Right forelimb (tissue), 1 donor: ENCODE data around the gene SENP3.
"Not testable (repeated sequence)": the region's sequence is repeated elsewhere in the genome, so short reads cannot be mapped to it uniquely, and the experiment has no call there.

Source experiments
- DNase-seq: peaks from one replicate; pipeline ENCODE4 v3.0.0-alpha.2; 2018

Gene SENP3

DNA sequence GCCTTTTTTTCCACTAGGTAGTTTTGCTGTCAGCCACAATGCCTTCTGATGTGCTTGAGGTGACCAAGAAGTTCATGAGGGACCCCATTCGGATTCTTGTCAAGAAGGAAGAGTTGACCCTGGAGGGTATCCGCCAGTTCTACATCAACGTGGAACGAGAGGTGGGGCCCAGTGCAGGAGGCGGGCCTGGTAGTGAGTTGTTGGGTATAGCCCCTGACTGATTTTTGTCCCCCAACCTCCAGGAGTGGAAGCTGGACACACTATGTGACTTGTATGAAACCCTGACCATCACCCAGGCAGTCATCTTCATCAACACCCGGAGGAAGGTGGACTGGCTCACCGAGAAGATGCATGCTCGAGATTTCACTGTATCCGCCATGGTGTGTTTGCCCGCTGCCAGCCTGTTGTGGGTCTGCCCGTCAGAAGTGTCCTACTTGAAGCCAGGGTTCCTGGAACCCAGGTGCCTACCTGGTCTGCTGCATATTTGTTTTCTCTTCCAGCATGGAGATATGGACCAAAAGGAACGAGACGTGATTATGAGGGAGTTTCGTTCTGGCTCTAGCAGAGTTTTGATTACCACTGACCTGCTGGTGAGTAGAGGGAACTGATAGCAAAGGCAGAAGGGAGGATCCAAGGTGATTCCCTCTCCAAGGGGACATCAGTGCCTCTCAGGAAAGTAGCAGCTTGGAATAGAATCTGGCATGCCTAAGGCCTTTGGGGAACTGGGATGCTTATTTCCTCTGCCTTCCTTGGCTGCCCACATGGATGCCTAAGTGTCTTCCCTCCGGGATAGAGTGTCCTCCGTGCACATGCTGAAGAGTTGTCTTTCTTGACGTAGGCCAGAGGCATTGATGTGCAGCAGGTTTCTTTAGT is 15.8 kb downstream of the SENP3 start:
- DNase-seq, result no peak

GRCh38 chr17:7579001-7579833 is 17.5 kb downstream of the SENP3 start, which contains the start of gene CD68:
CD68 (plus strand) TSS chr17:7579638; CDS start chr17:7579678, 40 bp downstream.
- peak; percentile 70 for DNase-seq

DNA sequence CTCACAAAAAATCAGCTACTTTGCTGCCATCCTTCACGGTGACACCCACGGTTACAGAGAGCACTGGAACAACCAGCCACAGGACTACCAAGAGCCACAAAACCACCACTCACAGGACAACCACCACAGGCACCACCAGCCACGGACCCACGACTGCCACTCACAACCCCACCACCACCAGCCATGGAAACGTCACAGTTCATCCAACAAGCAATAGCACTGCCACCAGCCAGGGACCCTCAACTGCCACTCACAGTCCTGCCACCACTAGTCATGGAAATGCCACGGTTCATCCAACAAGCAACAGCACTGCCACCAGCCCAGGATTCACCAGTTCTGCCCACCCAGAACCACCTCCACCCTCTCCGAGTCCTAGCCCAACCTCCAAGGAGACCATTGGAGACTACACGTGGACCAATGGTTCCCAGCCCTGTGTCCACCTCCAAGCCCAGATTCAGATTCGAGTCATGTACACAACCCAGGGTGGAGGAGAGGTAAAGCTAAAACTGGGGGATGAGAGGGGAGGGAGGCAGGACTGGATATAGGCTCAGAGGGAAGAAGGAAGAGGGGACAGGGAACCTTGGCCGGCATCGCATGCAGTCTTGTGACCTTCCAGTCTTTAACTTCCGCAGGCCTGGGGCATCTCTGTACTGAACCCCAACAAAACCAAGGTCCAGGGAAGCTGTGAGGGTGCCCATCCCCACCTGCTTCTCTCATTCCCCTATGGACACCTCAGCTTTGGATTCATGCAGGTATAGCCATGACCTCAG is 18.3 kb downstream of the SENP3 start:
- no peak for DNase-seq

DNA sequence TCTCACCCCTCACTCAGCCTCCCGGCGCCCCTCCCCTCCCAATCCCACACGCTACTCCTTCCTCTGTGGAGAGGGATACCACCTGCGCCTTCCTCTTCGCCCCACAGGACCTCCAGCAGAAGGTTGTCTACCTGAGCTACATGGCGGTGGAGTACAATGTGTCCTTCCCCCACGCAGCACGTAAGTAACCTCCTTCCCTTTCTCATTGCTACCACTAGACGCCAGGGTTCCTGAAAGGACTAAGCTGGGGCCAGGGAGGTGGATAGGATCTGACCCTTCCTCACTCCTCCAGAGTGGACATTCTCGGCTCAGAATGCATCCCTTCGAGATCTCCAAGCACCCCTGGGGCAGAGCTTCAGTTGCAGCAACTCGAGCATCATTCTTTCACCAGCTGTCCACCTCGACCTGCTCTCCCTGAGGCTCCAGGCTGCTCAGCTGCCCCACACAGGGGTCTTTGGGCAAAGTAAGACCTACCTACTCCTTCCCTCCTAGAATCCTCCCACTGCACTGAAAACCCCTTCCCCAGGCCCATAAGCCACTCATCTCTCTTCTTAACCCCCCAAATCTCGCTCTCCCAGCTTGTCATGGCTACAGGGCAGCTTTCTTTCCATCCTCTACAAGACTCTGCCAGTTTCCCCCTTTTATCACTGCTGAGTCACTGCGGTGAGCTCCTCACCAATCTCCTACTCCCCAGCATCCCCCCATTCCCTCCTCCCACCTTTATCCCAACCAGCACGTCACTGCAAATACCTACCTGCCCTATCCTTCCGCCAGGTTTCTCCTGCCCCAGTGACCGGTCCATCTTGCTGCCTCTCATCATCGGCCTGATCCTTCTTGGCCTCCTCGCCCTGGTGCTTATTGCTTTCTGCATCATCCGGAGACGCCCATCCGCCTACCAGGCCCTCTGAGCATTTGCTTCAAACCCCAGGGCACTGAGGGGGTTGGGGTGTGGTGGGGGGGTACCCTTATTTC is 19.2 kb downstream of the SENP3 start:
- peak; percentile 40 for DNase-seq

DNA sequence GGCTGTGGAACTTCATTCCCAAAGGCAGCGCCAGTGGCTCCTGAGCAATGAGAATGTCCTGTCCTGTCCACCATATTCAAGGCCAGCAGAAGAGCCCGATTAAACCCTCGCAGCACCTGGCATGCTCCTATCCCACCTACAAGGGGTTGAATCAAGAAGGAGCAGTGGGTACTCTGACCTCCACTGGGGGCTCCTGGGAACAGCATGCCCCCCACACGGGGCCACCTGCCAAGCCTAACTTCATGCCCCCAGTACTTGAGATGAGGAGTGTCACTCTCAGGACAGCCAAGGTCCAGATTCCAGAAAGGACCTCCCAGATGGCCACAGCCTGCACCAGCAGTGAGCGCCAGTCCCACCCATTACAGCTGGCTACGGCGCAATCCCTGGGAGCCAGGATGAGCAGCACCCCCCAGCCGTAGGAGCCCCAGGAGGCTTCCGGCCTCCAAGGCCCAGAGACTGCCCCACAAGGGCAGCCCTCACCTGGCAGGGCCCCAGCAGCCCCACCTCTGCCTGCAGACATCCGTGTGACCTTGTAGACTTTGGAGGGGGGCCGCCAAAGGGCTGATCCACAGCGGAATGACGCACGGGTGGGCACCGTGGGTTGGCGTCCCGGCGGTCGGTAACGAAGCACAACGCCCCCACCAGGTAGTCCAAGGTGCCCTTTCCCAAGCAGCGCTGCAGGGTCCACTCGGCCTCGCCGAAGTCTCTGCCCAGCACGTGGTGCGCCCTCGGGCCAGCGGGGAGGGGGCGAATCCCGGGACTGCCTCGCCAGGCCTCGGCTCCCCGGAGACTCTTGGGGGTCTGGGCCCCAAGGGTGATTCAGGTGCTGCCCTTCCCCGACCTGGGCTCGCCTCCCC is 20.9 kb downstream of the SENP3 start:
- DNase-seq, result no peak

GRCh38 chr17:7583253-7584109 is 21.8 kb downstream of the SENP3 start, which contains the start of gene MPDU1:
MPDU1 (plus strand) TSS chr17:7583852; CDS start chr17:7583863, 11 bp downstream.
- peak; percentile 99 for DNase-seq

DNA sequence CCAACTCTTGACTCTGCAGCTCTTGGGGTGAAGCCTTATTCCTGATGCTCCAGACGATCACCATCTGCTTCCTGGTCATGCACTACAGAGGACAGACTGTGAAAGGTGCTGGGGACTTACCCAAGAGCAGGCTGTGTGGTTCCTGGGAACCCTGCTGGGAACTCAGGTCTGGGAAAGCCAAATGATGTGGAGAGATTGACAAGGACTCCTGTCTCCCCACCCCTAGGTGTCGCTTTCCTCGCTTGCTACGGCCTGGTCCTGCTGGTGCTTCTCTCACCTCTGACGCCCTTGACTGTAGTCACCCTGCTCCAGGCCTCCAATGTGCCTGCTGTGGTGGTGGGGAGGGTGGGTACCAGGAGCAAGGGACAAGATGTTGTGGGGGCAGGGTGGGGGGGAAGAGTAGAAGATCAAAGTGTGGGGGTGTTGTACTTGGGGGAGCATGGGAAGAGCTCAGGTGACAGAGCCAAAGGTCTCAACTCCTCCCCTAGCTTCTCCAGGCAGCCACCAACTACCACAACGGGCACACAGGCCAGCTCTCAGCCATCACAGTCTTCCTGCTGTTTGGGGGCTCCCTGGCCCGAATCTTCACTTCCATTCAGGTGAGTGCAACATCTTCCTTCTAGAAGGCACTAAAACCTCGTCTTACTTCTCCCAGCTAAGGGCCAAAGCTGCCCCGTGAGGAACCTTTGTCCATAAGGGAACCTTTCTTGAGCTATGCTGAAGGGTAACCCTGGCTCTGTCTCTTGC is 25.1 kb downstream of the SENP3 start:
- no peak for DNase-seq

DNA sequence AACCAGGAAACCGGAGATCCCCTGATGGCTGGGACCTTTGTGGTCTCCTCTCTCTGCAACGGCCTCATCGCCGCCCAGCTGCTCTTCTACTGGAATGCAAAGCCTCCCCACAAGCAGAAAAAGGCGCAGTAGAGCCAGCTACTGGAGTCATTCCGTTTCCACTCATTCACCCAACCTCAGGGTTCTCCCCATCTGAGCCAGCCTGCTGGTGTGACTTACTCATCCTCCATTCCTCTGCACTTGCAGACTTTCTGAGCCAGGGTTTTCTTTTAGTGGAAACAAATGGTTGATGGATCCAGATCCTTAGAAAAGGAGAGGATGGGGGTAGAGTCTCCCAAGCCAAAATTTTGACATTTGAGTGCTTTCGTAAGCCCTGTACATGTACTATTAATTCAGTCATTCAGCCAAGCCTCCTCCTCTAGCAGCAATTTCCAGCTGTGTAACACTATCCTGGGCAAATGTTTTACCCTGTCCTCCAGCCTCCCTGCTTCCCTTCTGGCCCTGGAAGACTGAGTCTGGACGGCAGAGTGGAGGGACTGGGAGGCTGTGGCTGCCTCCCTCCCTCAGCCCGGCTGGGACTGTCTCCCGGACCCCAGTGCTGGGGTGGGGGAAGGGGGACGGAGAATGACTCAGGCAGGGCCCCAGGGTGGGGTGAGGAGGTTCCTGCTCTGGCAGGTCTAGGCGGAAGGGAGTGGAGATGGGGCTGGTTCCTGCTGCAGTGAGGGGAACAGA is 25.9 kb downstream of the SENP3 start:
- DNase-seq, result peak; percentile 49

GRCh38 chr17:7588553-7589203 is 27.0 kb downstream of the SENP3 start:
- no peak for DNase-seq

DNA sequence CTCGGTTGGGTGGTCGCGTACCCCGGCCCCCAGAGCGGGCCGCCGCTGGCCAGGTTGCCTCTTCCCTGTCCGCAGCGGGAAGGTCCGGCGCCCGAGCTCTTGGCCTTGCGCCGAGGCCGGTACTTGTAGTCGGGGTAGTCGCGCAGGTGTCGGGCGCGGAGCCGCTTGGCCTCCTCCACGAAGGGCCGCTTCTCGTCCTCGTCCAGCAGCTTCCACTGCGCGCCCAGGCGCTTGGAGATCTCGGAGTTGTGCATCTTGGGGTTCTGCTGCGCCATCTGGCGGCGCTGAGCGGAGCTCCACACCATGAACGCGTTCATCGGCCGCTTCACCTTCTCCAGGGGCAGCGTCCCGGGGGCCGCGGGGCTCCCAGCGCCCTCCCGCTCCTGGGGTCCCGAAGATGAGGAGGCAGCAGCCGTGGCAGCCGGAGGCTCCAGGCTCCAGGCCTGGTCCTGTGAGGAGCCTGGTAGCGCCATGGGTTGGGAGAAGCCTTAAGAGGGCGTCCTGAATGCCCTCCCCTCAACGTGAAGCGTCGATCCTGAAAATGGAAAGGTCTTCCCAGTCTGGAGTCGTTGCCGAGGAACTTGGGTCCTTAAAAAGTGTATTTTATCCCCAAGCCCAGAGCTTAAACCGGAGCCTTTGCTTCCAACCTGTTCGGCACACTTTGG is 27.6 kb downstream of the SENP3 start:
- DNase-seq, result peak; percentile 87

GRCh38 chr17:7589891-7590691 is 28.4 kb downstream of the SENP3 start, which contains the start of gene SOX15:
SOX15 (minus strand) TSS chr17:7590094; CDS start chr17:7589676, 418 bp downstream.
- peak; percentile 45 for DNase-seq

- DNase-seq, result peak; percentile 44
These were observed 29.0 kb downstream of the SENP3 start for GRCh38 chr17:7590743-7591142.

DNA sequence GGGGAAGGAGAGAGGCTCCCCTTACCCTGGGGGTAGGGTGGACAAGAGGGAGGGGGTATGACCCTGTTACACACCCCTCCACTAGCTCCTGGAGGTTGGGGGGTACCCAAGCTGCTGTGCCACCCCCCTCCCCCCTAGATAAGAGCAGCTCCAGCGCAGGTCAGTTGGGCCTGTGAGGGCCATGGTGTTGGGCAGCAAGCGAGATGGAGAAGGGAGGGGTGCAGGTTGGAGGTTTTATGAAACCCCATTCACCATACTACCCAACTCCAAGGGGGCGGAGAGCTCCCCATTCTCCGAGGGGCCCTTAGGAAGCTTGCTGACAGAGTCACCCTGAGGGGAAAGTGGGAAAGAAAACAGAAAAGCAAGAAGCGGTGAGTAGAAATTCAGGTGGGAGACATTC is 29.9 kb downstream of the SENP3 start:
- DNase-seq, result no peak

- DNase-seq, result peak; percentile 38
These were observed 30.8 kb downstream of the SENP3 start for GRCh38 chr17:7592422-7593021.

DNA sequence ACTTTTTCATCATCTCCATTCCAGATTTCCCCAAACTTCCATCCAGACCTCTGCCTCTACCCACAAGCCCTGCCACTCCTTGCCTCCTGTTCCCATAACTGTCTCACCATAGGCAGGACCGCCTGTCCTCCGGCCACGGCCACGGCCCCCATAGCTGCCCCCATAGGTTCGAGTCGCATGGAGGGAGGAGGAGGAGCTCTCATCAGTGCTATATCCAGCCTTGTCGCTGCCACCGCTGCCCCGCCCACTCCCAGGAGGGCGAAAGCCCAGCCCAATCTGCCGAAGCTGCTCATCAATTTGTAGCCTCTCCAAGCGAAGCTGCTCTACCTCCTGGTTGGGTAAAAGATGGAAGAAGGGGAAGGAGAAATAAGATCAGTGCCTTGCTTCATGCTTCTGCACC is 31.6 kb downstream of the SENP3 start:
- DNase-seq, result no peak

DNA sequence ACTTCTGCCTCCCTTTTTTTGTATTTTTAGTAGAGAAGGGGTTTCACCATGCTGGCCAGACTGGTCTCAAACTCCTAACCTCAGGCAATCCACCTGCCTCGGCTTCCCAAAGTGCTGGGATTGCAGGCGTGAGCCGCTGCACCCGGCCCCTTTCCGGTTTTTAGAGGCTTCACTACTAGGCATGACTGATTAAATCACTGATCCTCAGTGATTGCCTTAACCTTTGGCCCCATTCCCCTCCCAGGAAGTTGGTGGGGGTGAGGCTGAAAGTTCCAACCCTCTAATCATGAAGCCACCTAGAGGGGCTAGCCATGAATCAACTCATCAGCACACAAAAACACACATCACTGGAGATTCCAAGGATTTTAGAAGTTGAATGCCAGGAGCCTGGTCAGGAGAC is 35.8 kb downstream of the SENP3 start:
- DNase-seq, result not testable (repeated sequence)
